Left ventricle myocardium inferior (tissue), 1 donor: Measurements from ENCODE around the gene SMIM20. TPM values are rescaled to one million over a fixed set of nuclear protein-coding genes. Genes with fewer than 3 reads are reported as not detected.

Source experiments
- DNase-seq: peaks from one replicate; pipeline ENCODE4 v3.0.0-alpha.2; 2020
- H3K27ac ChIP-seq: fragments of 200-600 bp; replicated peaks from 2 replicates; pipeline ENCODE4 v1.8.0; 2021
- H3K27me3 ChIP-seq: fragments of 200-600 bp; 2 replicates; pipeline ENCODE4 v1.8.0; 2021; ENCODE audit warnings: low read depth
- H3K36me3 ChIP-seq: fragments of 200-600 bp; 2 replicates; pipeline ENCODE4 v1.8.0; 2021
- H3K4me1 ChIP-seq: fragments of 200-600 bp; 2 replicates; pipeline ENCODE4 v1.8.0; 2021
- H3K4me3 ChIP-seq: fragments of 200-600 bp; 2 replicates; pipeline ENCODE4 v1.8.0; 2021; ENCODE audit warnings: mild to moderate bottlenecking, moderate library complexity
- H3K9me3 ChIP-seq: fragments of 200-600 bp; replicated peaks from 2 replicates; pipeline ENCODE4 v1.8.0; 2021
- intact Hi-C: fragments of 100-400 bp; cut with micrococcal nuclease; formaldehyde crosslinking; loops from one replicate; pipeline ENCODE4 v1.11.0; 2022
- total RNA-seq: library from RNA; stranded (reverse); fragmentation: NEBNext Ultra II Directional; extraction: Animal tissue kit (Norgen Biotek cat#: 25700); gene quantifications from one replicate; pipeline ENCODE4 v1.2.1, GENCODE V29; 2021
- TF ChIP-seq, protein P1 (sequence below): fragments of 200-600 bp; IDR thresholded peaks from 2 replicates; pipeline ENCODE4 v1.8.0; 2021; ENCODE audit warnings: antibody characterized with exemption, mild to moderate bottlenecking, borderline replicate concordance
- donor health status: DM: no; HTN: yes; CAD: no; lungs with severe emphysema.

SMIM20 gene
- total RNA-seq, 1 donor from 2014 or later = 45.4 TPM

DNA sequence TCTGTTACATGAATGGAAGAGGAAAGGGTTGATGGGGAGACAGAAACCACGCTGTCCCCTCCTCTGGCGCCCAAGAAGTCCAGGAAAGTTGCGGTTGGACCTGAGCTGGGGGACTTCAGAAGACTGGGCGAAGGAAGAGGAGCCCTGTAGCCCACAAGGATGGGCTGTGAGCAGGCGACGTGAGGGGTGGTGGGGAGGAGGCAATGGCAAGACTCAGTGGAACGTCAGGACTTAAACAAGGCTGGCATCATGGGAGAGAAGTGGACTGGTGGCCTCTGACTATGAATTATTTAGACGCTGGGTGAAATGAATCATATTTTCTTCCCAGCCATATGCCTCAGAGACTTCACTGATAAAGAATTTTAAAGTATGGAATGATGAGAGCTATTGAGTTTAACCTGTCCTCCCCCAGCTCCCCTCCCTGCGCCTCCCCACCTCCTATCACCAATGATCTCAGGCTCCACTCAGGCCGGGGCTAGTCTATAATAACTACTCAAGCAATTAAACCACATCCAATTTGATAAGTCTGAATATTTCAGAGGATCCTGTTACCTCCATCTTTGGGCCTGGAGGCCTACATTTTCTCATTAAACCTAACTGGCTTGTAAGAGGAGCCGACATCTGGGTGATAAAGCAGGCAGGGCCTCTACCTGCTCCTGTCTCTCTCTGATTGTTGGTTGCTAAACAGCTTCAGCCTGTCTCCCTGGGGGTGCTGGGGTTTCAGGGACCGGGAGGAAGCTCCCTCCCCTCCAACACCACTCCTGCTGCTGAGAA lies 63.6 kb downstream of the SMIM20 start:
- TF ChIP-seq, protein P1, sequence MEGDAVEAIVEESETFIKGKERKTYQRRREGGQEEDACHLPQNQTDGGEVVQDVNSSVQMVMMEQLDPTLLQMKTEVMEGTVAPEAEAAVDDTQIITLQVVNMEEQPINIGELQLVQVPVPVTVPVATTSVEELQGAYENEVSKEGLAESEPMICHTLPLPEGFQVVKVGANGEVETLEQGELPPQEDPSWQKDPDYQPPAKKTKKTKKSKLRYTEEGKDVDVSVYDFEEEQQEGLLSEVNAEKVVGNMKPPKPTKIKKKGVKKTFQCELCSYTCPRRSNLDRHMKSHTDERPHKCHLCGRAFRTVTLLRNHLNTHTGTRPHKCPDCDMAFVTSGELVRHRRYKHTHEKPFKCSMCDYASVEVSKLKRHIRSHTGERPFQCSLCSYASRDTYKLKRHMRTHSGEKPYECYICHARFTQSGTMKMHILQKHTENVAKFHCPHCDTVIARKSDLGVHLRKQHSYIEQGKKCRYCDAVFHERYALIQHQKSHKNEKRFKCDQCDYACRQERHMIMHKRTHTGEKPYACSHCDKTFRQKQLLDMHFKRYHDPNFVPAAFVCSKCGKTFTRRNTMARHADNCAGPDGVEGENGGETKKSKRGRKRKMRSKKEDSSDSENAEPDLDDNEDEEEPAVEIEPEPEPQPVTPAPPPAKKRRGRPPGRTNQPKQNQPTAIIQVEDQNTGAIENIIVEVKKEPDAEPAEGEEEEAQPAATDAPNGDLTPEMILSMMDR = no peak
- no peaks in the 10 kb centered on the region for H3K27me3 ChIP-seq
- no peak overlapping the region for H3K27ac ChIP-seq
- H3K4me1 ChIP-seq = peaks cover 14% of the 10 kb centered on the region
- no peak overlapping the region for H3K4me3 ChIP-seq
- no peaks in the 10 kb centered on the region for H3K36me3 ChIP-seq
- no peak for DNase-seq
- no peaks in the 10 kb centered on the region for H3K9me3 ChIP-seq
- intact Hi-C loops = no loop called here

DNA sequence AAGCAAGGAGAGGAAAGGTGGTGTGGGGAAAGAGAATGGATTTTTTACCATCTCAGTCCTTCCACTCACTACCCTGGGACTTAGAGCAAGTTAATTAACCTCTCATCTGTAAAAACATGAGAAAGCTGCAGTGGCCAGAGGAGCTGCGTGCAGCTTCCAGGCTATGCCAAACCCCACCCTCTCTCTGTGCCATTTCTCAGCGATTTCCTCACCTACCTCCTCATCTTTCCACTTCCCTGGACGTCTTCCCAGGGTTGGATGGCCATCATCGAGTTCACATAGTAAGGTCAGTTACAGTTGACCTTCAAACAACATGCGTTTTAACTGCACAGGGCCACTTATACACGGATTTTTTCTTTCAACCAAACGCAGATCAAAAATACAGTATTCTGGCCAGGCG lies 64.3 kb downstream of the SMIM20 start:
- Histone ChIP-seq H3K9me3 (no peaks in the 10 kb centered on the region), H3K4me3 (no peak overlapping the region), H3K27ac (no peak overlapping the region), H3K4me1 (peaks cover 6% of the 10 kb centered on the region), H3K36me3 (no peaks in the 10 kb centered on the region), H3K27me3 (no peaks in the 10 kb centered on the region)
- intact Hi-C loops = no loop called here
- TF ChIP-seq, protein P1 = no peak
- no peak for DNase-seq

Other genes starting within 250 kb of the SMIM20 start
- 3.2 TPM for gene SEL1L3, start 51.2 kb upstream of the SMIM20 start, total RNA-seq